Myocyte (in vitro differentiated cells): Measurements from ENCODE around the gene NRP1. TPM values are rescaled to one million over a fixed set of nuclear protein-coding genes. Genes with fewer than 3 reads are reported as not detected.
"Not testable (repeated sequence)": the region's sequence is repeated elsewhere in the genome, so short reads cannot be mapped to it uniquely, and the experiment has no call there.

Source experiments
- DNase-seq: peaks from one replicate; pipeline ENCODE4 v3.0.0-alpha.2; 2012; ENCODE audit warnings: low read depth
- total RNA-seq: library from RNA; depleted of rRNA; stranded (reverse); fragments of >200 nt; gene quantifications from 2 replicates; pipeline ENCODE4 v1.2.3, GENCODE V29; 2014

Gene NRP1
- total RNA-seq, 1 donor from 2014 or later = 28.2 TPM

GRCh38 chr10:33325929-33326328, 8.5 kb downstream of the NRP1 start:
- no peak for DNase-seq

DNA sequence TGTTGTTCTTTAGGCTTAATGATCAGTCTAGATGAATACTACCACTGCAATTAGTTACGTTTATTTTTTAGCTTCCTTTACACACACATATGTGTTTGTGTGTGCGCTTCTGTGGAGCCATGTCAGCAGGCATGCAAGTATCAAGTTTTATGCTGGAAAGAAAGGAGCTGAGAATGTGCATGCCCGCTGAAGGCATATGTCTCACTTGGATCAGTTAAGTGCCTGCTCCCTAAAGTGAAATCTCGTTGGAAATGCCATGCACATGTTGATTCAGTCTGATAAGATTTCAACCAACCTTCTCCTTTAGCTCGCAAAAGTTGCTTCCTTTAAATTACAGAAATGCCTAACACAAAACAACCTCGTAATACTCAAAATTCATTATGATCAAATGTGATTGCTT, 10.7 kb downstream of the NRP1 start:
- DNase-seq = no peak

GRCh38 chr10:33321516-33321915, 13.0 kb downstream of the NRP1 start:
- no peak for DNase-seq

DNA sequence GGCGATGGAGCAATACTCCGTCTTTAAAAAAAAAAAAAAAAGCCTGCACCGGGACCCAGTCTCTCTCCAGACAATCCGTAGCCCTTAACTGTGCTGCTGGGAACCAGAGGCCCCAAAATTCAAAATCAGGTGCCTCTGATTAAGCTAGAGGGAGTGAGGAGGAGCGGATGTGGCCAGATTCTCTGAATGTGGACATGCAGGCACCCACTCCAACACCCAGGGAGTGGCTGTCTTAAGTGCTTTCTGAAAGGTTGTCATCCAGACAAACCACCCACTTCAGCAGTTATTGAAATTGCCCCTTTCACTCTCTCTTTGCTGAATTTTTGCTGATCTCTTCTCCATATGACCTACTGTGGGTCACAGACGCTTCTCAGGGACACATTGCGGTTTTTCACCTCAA, 14.2 kb downstream of the NRP1 start:
- no peak for DNase-seq

- no peak for DNase-seq
Observed at GRCh38 chr10:33315891-33316290, 18.6 kb downstream of the NRP1 start.

DNA sequence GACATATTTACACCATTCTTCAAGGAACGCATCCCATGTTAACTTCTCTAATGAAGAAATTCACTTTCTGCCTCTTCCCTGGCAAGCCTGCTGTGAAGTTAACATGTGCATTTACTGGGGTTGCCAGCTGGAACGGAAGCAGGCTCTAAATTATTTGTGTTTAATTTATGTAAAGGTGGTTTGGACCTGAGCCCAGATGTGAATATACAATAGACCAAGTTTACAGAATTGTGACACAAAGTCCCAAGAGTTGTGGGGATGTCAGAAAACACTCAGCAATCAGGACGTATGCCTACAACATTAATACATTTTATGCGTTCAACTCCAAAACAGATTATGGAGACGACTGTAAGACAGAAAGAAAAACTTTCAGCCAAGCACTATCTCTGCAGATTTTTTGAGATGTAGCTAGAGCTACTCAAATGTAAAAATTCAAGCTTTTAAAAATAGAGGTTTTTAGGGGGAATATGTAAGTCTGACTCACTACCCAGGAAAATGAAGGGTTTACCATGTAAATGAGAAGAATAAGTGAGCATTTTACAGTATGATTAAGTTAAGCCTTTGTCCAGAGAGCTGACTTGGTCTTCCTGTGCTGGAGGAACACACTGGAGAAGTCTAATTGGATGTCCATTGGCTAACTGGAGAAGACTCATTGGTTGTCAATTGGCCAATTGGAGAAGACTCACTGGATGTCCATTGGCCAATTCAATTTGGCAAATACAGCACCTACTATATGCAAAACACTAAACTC, 19.5 kb downstream of the NRP1 start:
- DNase-seq = no peak

- no peak for DNase-seq
Observed at GRCh38 chr10:33311640-33312039, 22.8 kb downstream of the NRP1 start.

GRCh38 chr10:33310853-33311252, 23.6 kb downstream of the NRP1 start:
- DNase-seq = no peak

- no peak for DNase-seq
Observed at GRCh38 chr10:33309406-33309805, 25.1 kb downstream of the NRP1 start.

- no peak for DNase-seq
Observed at GRCh38 chr10:33307835-33308234, 26.6 kb downstream of the NRP1 start.

- DNase-seq = peak; percentile 25
Observed at GRCh38 chr10:33306701-33307519, 27.6 kb downstream of the NRP1 start.

GRCh38 chr10:33306126-33306525, 28.3 kb downstream of the NRP1 start:
- peak; percentile 52 for DNase-seq

DNA sequence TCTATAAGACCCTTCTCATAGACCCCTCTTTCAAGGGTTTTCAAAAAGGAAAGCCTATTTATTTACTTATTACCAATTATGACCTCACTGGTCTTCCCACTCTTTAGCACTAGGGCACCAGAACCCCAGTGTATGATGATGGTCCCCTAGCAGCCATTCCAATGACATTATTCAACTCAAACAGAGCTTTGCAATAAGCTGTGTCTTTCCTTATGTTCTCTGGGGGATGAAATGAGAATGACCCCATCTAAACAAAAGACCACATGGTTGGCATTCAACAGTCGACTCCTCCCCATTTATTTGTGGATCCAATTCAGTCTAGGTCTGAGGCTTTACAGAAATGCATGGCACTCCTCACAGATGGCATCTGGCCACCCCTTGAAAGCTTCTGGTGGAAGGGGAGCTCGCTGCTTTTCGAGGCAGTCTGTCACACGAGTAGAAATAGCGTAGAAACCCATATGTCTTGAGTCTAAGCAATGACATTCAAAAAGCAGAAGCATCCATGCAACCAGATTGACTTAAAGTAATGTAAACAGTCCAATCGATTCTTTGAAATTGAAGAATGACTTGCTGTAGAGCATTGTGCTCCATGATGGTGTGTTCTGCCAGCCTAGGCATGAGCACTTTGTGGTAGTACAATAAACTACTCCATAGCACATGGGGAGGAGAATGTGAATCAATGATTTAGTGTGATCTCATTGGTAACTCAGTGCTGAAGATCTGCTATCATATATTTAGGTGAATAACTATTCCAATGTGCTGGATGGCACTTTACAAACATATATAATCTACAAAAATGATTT, 29.8 kb downstream of the NRP1 start:
- DNase-seq = peak; percentile 52

DNA sequence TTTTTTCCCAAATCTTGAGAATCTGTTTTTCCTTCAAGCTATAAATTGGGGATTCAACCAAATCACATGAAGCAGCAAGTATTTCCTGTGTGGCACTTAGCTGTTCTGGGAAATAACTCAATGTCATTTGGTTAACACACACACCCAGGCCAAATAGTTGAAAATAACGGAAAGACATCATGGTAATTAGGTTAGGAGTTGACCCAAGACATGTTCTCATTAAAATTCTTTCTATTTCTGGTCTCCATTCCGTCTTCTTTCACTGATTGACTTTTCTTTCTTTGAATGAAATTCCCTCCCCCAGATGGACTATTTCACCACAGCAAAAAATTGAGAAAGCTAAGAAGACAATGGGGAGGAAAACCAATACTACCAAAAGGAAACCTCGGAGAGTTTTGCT, 30.5 kb downstream of the NRP1 start:
- DNase-seq = no peak

- DNase-seq = peak; percentile 31
Observed at GRCh38 chr10:33302208-33302829, 32.1 kb downstream of the NRP1 start.

GRCh38 chr10:33301097-33301789, 33.2 kb downstream of the NRP1 start:
- no peak for DNase-seq

- not testable (repeated sequence) for DNase-seq
Observed at GRCh38 chr10:33300544-33300943, 33.9 kb downstream of the NRP1 start.

GRCh38 chr10:33298893-33299292, 35.6 kb downstream of the NRP1 start:
- DNase-seq = no peak

DNA sequence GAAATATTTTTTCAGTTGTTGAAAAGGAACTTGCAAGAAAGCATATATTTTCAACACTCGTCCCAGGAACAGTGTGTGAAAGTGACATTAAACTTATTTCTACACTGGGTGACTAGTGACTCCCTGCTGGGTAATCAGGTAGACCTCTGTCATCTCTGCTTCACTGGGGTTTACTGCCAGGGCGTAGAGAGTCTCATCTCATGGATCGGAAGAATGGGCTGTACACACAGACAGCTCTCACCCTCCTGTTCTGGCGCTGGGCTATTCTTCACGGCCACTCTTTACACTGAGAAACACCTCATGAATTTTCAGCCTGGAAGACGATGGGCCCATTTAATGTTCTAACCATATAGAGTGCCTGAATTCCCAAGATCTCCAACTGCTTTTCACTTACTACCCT, 36.4 kb downstream of the NRP1 start:
- DNase-seq = no peak

GRCh38 chr10:33295851-33296250, 38.6 kb downstream of the NRP1 start:
- no peak for DNase-seq
